H54 (cell line): ENCODE measurements around the gene KAT7.

Experiments used
- DNase-seq: peaks from one replicate; pipeline ENCODE4 v3.0.0; 2011; ENCODE audit warnings: low spot score, mixed read lengths; ENCODE audit not compliant: insufficient read length
- FAIRE-seq: peaks from 3 replicates; lab custom pipeline; 2011; peaks lifted over from hg19 to GRCh38; lab: Jason Lieb, UNC
- POLR2A ChIP-seq: IDR thresholded peaks from 2 replicates; pipeline ENCODE4 v1.6.1; 2011; ENCODE audit warnings: low read depth, mild to moderate bottlenecking, low read length

Gene KAT7

DNA sequence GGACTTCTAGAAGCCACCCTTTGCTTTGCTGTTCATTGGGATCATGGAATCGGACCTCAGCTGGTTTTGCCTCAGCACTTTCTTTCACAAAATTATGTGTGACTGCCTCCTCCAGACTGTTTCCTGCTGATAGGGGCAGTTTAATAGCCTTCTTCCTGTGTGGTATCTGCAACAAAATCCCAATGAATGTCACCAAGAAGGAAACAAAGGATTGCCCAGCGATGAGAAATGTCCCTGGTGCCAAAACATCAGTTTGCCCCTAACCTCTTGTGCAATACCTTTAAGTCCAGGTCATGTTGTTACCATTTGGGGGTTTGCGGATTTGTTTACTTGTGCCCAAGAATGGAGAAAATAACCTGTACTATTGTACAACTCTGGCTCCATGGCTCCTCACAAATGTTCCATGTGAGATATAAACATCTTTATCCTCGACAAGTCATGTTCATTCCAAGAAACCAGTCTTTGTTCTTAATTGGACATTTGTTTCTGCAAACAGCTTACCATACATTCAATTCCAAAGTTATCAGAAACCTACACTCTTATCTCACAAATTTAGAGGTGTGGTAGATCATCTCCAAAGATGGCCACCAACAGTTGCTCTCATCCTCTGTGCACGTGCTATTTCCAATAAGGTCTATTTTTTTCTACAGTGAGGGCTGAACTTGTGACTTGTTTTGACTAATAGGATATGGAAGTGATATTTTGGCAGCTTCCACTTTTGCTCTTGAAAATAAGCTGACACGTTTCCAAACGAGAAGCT, 44.5 kb downstream of the KAT7 start:
- DNase-seq (no peak), FAIRE-seq (no peak)
- no peak for TF ChIP-seq POLR2A

DNA sequence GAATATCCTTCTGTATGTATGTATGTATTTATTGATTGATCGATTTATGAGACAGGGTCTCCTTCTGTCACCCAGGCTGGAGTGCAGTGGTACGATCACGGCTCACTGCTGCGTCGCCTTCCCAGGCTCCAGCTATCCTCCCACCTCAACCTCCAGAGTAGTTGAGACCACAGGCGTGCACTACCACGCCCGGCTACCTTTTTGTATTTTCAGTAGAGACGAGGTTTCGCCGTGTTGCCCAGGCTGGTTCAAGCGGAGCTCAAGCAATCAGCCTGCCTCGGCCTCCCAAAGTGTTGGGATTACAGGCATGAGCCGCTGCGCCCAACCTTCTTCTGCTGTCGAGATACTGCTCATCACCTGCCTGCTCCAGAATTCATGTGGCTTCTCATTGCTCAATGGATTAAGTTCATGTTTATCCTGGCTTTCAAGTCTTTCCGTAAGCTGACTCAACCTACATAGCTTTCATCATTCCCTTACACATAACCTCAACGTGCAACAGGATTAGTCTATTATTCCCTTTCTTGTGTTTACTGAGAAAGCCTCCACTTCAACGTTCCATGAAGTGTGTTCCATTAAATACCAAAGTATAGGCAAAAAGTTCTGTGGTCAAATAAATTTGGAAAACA, 45.8 kb downstream of the KAT7 start:
- no peak for DNase-seq
- FAIRE-seq: no peak
- no peak for TF ChIP-seq POLR2A

DNA sequence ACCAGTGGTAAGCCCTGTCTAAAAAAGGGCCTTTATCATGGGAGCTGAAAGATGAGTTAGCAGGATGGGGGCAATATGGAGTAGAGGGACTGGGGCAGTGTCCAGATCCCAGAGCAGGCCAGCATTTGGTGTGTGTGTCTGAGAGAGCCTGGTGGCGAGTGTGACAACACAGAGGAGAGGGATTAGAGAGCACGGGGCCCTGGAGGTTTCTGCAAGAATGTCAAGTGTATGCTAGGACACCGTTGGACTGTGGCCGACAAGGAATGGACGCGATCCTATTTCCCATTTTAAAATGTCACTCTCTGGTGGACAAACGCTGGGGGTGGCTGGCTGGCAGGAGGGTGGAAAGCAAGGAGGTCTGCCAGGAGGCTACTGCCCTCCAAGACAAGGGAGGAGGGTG, 47.0 kb downstream of the KAT7 start:
- TF ChIP-seq POLR2A: no peak
- DNase-seq (no peak), FAIRE-seq (no peak)

DNA sequence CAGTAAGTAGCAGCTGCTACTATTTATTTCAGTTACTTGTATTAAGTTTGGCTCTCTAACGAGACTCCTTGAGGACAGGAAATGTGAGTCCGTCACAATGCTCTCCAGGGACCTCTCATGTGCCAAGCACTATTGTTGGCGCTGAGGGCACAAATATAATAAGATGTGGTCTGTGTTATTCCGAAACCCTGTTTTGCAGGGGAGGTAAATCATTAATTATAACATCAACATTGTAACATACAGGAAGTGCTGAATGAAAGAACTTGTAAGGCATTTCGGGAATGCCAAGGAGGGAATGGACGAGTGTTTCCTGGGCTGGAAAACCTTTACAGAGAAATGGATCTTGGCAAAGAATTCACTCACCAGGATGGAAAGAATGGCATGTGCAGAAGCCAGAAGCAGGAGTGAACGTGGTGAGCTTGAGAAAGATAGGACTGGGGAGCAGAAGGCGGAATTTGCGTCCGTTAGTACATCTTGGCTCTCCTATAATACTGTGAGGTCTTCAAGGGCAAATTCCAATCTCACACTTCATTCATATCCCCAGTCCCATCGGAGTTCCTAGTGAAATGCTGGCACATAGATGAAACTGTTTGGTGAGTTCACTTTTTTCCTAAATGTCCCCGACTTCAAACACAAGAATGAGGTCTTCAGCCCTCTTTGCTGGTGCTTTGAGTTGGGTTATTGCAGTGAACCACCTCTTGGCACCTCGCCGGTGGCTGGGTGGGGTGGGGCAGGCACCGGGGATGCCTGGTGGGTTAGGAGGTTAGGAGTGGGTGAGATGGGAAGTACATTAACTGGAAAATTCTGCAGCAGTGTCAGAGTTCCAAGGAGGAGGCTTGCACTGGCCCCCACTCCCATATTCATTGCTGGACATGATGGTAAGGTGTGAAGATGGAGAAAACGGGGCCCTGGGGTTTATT, 47.9 kb downstream of the KAT7 start:
- no peak for FAIRE-seq
- no peak for DNase-seq
- TF ChIP-seq POLR2A: no peak

DNA sequence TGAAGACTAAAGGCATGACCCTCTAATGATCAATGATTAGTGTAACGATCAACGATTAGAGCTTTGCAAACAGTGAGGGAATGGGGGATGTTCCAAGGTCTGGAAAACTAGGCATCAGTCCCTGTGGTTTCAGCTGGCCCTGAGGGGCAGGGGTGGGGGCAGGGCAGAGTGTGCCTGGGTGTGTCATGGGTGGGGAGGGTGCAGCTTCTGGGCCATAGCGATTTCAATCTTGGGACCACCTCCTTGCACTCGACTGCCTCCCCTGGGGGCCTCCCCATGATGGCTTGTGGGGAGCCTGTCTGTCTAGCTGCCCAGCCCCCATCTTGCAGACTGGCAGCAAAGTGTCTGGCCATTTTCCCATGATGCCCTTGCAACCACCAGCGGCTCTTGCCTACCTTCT, 51.0 kb downstream of the KAT7 start:
- FAIRE-seq: no peak
- DNase-seq: no peak
- no peak for TF ChIP-seq POLR2A

DNA sequence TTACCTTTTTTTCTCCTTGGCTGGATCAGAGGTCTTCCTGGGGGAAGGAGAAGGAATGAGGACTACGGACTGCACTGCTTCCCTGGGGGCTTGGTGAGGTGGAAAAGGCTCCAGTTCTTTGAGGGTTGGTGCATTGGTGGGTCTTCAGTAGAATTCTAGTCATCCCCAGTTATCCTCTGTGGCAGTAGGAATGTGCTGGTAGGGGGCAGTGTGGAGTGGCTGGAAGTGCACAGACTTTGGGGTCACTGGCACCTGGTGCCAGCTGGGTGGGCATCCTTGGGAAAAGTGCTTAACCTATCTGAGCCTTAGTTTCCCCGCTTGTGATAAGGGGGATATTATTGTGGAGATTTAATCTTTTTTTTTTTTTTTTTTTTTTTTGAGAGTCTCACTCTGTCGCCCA, 53.1 kb downstream of the KAT7 start:
- no peak for DNase-seq
- no peak for FAIRE-seq

DNA sequence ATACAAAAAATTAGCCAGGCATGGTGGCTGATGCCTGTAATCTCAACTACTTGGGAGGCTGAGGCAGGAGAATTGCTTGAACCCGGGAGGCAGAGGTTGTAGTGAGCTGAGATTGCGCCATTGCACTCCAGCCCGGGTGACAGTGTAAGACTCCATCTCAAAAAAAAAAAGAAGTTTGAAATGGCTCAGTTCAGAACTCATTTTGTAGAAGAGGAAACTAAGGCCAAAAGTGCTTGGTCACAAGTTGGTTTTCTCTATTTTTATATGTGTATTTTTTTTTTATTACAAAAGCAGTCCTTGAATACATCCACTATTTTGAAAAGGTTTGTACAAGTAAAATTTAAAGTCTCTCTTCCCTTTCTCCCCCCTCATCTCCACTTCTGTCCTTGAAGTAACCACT, 53.9 kb downstream of the KAT7 start:
- FAIRE-seq (no peak), DNase-seq (no peak)
- TF ChIP-seq POLR2A: no peak

More for the DNA sequence above, 53.1 kb downstream of the KAT7 start:
- TF ChIP-seq POLR2A: no peak

DNA sequence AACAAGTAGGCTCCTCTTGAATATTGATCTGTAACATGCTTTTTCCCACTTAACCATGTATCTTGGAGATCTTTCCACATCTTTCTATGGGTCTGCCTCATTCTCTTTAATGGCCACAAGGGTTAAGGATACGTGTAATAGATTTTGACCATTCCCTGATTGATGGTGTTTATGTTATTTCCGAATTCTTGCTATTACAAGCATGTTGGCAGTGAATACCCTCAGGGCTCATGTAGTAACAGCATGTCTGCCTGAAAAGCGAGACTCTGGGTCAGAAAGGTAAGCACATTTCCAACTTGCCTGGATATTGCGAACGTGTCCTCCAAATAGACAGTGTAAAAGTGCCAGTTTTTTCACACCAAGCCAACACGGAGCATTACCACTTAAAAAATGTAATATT, 54.4 kb downstream of the KAT7 start:
- DNase-seq (no peak), FAIRE-seq (no peak)
- no peak for TF ChIP-seq POLR2A

DNA sequence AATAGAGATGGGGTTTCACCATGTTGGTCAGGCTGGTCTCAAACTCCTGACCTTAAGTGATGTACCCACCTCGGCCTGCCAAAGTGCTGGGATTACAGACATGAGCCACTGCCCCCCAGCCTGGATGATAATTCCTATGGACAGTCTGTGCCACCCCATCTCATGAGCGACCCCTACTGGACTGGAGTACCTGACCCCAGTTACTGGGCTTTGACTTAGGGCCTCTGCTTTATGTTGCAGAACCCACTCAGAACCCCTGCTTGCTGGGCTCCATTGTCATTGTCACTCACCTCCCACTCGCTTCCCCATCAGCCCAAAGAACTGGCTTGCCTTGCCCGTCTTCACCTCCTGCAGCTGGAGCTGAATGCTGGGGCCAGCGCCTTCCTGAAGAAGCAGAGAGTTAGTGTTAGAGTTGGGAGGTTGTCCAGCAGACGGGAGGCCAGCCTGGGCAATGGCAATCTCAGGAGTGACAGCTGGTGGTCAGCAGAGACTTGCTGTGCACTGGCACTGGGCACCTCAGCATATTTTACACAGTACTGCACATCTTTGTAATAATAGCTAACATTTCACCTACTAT, 55.4 kb downstream of the KAT7 start:
- DNase-seq: peak; percentile 66
- no peak for TF ChIP-seq POLR2A

DNA sequence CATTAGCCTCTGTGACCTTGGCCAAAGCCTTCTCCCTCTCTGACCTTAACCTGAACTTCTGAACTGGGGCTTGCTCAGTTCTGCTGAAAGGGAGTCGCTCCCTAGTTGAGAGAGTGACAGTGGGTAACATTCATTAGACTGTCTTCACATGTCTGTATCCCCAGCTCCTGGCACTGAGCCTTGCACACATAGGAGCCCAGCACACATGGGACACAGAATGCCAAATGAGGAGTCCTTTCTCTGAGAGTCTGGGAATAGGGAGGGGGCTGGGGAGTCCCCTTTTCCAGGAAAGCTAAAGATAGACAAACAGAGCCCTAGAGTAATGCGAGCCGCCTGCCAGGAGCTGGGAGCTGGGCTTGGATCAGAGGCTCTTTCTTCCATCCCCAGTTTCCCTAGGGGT, 56.8 kb downstream of the KAT7 start:
- DNase-seq: no peak
- no peak for FAIRE-seq
- no peak for TF ChIP-seq POLR2A

More for the DNA sequence above, 55.4 kb downstream of the KAT7 start:
- FAIRE-seq: no peak

DNA sequence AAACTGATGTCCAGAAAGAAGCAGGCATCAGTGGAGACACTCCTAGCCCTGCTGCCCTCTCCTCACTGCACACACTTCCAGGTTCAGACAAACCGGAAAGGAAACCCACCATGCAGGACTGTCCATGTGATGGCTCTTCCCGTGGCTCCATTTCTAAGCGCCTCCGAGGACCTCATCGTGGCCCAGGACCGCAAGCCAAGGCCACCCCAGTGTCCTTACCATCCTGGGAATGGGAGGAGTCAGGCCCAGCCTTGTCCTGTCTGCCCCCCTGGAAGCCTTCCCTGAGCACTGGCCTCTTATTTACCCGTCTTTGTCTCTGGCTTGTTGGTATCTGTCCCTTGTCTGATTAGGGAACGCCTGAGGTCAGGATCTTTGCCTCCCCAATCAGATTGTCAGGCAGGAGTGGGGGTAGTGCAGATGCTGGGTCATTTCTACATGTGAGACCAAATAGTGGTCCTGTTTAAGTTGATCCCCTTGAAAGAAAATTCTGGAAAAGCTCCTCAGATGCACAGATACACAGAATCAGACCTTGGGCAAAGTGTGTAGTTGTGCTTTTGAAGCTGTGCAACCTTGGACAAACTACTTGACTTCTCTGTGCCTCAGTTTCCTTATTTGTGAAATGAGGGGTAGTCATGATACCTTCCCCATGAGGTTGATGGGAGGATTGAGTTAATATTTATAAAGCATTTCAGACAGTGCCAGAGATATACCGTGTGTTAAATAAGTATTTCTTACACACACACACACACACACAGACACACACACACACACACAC, 58.6 kb downstream of the KAT7 start:
- DNase-seq (no peak), FAIRE-seq (no peak)
- TF ChIP-seq POLR2A: no peak

DNA sequence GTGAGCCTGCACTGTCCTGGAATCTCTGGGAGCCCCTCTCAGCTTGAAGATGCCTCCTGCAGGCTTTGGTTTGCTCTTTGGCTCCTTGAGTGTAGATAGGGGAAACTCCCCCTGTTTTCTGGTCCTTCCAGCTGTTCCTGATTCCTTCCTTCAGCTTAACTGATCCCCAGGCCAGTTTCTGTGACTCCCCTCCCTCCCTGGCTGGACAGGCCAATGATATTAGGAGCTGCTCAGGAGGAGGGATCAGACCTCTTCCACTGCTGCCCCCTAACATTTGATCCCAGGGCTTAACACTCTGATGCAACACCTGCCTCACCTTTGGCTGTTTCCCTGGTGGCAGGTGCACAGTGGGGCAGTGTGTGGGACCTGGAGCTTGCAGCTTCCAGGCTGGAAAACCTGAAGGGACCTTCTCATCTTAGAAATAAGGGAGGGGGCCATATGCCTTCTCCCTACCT, 59.6 kb downstream of the KAT7 start, which contains the start of gene TAC4:
Gene TAC4 (minus strand): TSS at position 51 of the 455 bp plus-strand sequence. CDS start 52 bp downstream, outside the sequence.
- no peak for FAIRE-seq

DNA sequence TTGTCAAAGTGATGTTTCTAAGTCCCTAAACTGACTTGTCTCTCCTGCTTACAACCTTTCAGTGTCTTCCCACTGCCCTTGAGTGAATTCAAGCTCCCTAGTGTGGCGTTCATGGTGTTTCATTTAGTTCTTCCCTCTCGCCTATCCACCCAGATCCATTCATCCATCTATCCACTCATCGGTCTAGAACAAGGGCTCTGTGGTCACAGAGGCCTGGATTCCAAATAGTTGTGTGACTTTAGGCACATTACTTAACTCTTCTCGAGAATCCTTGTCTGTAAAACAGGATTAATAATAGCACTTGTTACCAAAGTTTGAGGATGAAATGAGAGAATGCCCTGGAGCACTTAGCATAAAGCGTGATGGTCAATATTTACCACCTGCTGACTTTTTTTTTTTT, 60.3 kb downstream of the KAT7 start:
- no peak for TF ChIP-seq POLR2A
- no peak for DNase-seq
- FAIRE-seq: no peak

More for the DNA sequence above, 59.6 kb downstream of the KAT7 start, which contains the start of gene TAC4:
- no peak for TF ChIP-seq POLR2A
- DNase-seq: no peak

DNA sequence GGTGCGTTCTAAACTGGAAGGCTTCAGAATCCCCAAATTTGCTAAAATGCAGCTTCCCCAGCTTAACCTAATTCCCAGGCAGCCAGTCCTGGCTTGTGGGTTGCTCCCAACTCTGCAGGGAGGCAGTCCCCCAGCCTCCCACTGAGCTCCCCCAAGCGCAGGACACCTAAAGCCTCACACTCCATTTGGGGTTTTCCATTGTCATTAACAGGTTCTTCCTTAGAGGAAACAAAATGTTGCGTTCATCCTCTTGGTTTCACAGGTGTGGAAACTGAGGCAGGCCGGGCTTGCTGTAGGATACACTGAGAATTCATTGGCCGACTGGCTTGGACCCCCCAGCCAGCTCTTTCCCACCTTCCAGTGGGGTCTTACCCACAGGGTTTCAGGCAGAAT, 61.7 kb downstream of the KAT7 start:
- no peak for FAIRE-seq

More for the DNA sequence above, 61.7 kb downstream of the KAT7 start:
- no peak for DNase-seq
- TF ChIP-seq POLR2A: no peak
